Activated CD4-positive, alpha-beta T cell treated with anti-CD3 and anti-CD28 coated beads, Interleukin-2, amount 50 U/mL, for 48 hours (primary cell): ENCODE results near the gene SULT1C3.
"Not testable (repeated sequence)": the region's sequence is repeated elsewhere in the genome, so short reads cannot be mapped to it uniquely, and the experiment has no call there.

ENCODE experiments used
- DNase-seq, 2 experiments: peaks; one replicate each; pipeline ENCODE4 v3.0.0-alpha.2; 2020

SULT1C3 gene

DNA sequence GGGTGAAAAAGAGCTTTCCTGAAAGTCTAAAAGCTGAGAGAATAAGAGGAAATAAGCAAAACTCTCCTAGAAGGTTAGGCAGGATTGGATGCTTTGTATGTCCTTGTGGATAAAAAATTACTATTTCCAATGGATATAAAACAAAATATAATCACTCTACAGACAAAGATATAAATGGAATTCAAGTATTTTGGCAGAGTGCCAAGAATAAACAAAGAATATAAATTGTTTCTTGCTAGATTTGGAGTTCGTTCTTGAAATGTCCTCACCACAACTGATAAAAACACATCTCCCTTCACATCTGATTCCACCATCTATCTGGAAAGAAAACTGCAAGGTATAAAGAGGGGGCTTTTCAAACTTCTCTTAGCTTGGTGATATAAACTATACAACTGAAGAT lies 13.3 kb downstream of the SULT1C3 start:
- no peak for DNase-seq

DNA sequence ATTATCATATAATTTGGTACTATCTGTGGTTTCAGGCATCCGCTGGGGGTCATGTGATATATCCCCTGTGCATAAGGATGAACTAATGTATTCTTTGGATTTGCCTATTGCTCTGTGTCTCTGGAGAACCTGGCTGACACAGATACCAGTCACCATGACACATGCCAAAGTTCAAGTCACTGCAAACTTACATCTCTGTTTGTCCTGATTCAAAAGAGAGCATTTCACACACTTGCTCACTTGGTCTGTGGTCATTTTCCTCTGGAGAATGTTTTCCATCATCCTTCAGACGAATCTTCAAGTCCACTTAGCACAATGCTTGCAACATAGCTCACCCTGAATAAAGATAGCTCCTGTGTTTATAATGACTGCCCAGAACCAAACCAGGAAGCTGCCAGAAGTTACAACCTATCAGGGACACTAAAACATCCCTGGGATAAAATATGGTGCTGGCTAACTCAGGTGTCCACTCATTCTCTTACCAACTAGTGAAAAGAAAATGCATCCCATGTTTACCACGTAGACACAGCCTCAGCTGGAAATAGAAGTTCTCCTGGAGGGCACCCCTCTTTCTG lies 18.1 kb downstream of the SULT1C3 start:
- no peak for DNase-seq

DNA sequence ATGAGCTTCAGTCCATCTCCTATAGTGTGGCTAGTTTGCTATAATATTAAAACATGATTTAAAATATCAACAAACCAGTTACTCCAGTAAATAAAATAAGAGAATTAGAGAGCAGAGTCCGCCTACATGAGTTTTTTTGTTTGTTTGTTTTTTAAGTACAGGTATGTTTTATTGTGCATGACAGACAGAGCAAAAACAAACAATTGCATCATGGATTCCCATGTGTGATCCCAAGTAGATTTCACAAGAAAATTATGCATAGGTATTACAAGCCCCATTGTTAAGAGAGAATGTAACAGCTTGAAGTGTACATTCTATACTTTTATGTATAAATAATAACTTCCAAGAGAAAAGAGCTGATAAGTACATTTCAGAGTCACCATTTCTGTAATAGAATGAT lies 21.0 kb downstream of the SULT1C3 start:
- DNase-seq: no peak

DNA sequence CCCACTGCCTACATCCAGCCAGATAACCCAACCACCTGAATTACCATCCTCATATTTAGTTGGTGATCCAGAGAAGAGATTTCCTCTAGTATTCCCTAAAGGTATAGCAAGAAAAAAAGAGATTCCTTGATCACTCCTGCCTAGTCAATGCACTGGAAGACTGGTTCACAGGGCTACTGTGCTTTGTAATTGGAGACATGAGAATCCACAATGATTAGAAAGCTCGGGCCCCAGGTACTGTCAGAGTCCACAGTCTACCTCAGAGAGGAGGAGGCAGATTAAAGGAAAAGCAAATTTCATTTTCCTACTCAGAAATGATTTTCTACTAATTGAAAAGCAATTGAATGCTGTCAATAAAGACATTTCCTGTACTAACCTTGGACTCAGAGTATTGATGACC lies 22.3 kb downstream of the SULT1C3 start:
- DNase-seq: no peak

DNA sequence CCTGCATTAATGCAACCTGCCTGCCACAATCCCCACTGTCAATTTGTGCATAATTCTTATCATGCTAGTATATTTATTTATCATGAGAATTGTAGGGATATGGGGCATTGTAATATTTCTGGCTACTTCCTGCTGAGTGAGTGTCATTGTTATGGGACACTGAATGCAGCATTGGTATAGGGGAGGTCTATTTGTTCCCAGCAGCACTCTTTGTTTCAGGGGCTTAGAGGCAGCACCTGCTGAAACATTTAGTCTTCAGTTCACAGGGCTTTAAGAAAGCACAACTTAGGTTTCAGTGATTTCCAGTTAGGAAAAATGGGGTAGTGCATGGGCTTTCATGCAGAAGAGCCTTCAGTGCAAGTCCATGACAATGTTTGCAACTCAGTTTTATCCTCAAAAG lies 23.6 kb downstream of the SULT1C3 start:
- DNase-seq: no peak

DNA sequence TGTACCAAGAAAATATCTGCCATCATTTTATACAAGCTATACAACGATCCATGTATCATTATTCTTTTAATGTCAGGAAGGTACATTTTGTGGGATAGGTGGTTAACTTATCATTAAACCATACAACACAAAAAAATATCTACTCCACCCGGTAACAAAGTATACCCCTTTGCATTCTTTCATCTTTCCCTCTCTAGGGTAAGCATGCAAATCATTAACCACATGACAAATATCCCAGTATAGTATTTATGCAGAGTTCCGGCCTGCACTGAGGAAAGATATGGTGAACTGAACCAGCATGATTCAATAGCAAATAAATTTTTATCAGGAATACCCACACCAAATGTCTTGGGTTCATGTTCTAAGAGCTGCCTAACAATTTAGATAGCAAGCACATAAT lies 26.4 kb downstream of the SULT1C3 start:
- DNase-seq: no peak

DNA sequence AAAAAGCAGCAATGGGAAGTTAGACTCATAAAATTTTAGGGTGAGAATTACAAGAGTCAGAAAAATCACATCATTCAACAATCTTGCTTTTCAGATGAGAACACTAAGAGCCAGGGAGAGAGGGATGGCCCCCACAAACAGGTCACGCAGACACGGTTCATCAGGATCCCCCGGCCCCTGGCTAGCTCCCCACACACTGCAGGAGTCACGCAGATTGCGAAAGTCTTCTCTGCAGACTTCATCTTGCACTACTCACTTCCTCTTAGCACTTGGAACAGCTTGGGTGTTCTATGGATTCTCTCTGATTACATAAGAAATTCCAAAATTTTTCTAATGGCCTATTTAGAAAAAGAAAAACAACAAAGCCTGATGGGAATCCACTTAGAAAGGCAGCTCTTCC lies 27.3 kb downstream of the SULT1C3 start:
- DNase-seq: no peak

DNA sequence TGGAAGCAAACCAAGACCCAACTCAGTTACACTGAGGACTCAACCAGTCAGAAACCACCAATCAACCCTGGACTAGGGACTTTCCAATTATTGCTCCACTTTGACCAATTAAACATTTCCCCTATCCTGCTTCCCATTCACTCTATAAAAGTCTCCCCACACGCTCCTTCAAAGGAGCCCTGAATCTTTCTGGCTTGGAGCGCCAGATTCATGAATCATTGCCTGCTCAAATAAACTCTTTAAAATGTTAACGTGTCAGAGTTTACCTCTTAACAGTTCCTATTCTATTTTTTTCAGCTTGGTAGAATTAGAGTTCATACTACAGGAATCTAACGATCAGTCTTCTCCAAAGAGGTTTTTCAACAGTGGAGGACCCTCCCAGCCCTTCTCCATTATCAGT lies 28.2 kb downstream of the SULT1C3 start:
- no peak for DNase-seq

DNA sequence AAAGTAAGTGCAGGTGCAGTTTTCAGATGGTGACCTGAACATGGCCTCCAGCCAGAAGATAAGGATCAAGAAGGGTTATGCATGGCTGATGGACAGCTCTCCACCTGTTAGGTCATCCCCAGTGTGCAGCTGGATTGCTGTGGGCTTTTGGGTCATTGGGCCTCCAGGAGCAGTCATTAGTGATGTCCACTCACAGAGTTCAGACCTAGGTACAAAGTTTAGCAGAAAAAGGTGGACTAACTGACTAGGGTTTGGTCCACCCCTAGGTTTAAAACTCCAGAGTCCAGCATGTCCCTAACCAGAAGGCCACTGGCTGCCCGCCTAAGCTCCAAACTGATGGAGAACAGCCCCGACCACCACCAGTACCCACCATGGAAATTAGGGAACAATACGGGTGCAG lies 30.6 kb downstream of the SULT1C3 start:
- no peak for DNase-seq

DNA sequence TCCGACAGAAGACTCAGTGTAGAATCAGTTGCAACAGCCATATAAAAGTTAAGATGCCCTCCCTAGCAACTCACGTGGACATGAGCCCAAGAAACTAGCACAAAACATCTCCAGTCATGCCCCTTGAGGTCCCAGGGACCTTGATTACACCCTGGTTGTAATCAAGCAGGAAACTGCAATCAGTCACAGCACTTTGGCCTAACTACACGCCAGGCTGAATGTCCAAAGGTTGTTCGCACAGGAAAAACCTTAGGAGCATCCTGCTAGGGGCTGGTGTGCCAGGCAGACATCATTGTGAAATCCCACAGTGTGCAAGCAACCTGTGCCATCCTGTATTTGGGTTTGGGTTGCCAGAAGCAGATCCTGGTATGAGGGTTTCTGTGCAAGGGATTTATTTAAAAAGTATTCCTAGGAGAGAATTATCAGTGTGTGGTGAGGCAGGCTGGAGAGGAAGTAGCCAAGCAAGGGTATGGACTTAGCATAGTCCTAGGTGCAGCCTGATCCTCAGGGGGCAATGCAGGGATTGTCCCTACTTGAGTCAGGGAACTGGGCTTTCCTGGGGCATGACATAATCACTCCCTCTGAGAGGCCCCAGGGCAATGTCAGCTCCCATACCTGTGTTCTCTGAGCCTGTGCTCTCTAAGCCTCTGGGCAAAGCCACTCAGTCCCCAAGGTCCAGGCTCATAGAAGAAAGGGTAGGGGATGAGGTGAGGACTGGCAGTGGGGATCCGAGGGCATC lies 31.2 kb downstream of the SULT1C3 start:
- no peak for DNase-seq

DNA sequence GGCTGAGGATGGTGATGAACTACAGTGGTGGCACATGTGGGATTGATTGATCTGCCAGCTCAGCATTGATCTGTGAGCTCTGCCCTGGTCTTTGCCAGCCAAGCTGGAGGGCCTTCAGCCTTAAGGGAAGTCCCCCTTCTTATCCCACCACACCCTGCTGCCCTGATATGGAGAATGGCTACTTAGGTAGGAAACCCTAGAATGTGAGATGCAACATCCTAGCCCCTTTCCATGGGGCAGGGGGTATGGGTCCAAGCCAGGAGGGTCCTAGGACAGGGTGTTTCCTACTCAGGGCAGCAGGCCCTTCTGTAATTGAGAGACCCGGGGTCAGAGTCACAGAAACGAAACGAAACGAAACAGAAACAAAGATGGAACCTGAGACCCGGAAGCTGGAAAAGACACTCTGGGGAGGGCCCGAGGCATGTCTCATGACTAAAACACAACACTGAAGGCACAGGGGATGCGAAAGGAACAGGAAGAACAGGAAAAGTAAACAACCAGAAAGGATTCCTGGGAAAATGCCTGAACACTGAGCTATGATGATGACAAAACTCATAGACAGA lies 32.0 kb downstream of the SULT1C3 start:
- no peak for DNase-seq

DNA sequence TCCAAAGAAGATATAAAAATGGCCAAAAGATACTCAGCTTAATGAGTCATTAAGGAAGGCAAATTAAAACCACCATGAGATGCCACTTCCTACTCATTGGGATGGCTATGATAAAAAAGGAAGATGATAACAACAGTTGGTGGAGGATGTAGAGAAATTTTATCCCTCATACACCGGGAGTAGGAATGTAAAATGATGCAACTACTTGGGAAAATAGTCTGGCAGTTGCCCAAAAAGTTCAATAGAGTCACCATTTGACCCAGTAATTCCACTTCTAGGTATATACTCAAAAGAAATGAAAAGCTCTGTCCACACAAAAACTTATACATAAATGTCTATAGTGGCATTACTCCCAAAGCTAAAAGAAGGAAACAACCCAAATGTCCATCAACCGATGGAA lies 38.9 kb downstream of the SULT1C3 start:
- DNase-seq: no peak

DNA sequence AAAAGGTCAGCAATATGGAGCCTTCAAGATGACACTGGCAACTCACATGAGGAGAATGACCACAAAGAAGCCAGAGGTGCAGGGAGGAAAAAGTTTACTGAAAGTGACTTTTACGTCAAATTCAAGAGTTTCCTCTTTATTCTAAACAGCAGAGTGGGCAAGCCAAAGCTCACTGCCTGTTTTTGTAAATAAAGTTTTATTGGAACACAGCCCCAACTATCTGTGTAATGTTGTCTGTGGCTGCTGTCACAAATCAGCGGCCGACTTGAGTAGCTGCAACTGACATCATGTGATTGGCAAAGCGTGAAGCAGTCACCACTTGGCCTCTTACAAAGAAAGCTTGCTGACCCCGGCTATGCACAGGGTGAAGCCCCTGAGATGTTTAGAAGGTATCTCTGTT lies 39.7 kb downstream of the SULT1C3 start:
- no peak for DNase-seq

DNA sequence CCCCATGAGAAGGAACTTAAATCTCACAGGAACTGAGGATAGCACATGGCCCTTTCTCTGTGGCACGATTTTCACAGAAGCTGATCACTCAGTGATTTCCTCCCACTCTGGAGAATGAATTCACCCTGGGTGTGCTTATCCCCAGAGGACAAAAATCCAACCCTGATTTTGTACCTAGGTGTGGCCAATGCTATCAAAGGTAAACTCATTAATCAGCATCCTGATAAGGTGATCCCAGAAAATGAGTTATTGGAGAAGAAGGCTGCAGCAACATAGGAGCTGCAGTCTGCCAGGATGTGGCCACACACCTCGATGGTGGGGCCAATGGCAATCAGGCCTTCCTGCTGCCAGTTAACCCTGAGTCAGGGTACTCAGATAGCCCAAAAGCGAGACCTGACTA lies 40.7 kb downstream of the SULT1C3 start:
- DNase-seq: no peak

DNA sequence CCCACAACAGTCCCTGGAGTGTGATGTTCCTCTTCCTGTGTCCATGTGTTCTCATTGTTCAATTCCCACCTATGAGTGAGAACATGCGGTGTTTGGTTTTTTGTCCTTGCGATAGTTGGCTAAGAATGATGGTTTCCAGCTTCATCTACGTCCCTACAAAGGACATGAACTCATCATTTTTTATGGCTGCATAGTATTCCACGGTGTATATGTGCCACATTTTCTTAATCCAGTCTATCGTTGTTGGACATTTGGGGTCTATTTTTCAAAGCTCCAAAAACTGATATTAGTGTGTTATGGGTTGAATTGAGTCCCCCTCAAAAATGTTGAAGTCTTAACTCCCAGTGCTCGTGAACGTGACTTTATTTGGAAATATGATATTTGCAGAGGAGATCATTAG lies 44.8 kb downstream of the SULT1C3 start:
- not testable (repeated sequence) for DNase-seq

DNA sequence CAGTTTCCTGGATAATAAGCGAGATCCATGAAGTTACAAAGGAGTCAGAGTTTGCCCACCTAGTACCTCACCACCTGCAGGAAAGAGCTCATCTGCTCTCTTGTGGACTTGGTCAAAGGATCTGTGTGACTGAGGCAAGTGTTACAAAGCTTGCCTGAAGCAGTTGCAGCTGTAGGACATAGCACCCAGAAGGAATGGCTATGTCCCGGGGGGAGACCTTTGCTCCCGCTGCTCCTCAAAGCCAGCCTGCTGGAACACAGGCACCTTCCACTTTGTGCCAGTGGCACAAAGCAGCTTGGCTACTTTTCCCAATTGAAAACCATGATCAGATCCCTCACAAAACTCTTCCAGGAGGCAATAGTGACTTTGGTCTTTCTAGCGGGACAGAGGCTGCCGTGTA lies 45.8 kb downstream of the SULT1C3 start:
- no peak for DNase-seq

DNA sequence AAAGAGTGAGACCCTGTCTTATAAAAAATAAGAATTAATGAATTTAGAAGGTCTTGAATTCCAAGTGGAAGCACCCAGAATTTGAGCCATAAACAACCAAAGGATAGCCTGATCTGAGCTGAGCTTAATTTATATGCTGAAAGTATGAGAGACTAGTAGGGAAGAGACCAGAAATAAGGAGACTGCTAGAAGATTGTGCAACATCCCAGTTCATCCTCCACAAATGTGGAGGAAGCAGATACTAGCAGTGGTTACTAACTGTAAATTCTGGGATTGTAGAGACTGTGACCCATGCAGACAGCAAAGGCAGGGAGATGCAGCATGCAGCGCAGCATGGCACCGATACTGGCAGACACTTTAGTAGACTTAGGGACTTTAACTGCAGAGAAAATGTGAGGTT lies 47.4 kb downstream of the SULT1C3 start:
- no peak for DNase-seq

DNA sequence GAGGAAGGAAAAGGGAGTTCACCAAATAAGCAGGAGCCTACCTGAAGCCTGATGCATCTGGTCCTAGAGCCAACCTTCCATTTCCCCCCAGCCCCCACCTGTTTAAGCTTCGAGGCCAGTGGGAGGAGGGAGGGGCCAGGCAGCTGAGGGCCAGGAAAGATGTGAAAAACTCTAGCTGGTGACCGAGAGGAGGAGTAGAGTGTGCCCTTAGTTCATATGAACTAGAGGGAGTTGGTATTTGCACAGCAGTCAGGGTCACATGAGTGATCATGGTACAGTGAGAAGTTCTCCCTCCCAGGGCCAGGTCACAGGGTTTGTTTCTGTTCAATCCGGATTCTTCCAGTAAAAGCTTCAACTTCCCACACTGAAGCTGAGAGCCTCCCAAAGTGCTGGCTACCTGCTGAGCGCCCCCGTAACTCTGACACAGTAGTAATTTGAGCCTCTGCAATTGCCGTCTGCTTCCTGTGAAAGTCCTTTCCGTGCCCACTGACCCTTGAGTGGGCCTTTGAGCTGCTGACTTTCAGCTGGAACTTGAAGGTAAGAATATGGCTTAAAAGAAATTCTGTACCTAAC lies 48.9 kb downstream of the SULT1C3 start, which contains the start of gene SULT1C2:
Gene SULT1C2 (plus strand): TSS at position 362 of the 573 bp plus-strand sequence. CDS start 4,773 bp downstream, outside the sequence.
- DNase-seq: no peak

DNA sequence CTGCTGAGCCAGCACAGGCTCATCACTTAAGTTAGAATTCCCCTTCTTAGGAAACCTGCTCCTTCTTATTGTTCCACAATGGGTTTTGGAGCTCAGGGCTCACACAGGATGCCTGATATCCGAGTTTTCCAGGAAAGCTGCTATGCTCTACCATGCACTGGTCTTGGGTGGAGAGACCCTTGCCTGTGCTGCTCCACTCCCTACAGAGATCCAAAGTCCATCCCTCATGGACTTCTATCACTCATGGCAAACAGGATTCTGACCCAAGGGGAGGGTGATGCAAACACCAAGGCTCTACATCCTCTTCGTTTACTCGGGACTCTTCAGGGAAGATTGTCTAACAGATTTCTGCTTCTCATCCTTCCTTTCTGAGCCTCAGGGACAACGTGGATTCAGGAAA lies 54.1 kb downstream of the SULT1C3 start:
- no peak for DNase-seq

DNA sequence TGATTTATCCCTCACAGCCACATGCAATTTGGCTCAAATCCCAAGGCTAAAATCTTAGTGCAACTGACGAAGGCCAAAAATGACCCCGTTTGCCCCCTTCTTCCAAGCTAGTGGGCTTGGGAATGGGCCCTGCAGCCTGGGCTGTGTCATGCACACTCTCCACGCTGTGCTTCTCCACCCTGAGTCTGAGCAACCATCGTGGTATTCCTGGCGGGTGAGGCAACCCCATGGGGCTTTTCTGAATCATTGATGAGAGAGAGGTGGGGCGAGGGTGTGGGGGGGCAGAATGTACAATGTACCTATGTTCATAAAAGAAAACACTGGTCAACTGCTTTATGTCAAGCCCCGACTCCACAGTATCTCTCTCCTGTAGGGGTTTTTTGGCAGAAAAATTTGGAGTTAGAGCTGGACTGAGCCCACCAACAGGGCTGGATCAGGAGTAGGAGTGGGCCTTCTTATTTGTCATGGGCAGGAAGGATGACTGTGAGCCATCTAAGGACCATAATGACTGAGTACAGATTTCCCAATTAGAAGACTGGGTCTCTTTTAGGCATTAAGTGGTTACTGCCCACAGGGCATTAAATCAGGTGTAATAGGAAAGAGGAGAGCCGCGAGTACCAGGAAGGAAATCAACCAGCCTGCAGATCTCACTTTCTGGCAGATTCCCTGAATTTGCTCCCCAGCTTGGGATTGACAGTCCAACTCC lies 57.8 kb downstream of the SULT1C3 start:
- DNase-seq: no peak

DNA sequence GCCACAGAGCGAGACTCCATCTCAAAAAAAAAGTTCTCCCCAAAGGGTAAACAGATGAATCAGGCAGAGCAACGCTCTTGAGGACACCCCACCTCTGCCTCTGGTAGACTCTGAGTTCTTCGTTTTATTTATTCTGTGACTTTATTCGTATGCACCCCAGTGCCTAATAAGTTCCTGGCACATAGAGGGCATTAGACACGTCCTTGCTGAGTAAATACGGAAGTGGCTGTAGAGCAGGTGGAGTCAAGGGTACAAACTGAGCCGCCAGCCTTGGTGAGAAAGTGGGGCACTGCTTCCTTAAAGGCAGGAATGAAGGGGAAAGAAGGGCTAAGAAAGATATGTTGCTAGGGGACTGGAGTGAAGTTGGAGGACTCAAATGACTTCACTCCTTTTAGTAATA lies 61.8 kb downstream of the SULT1C3 start:
- DNase-seq: no peak

DNA sequence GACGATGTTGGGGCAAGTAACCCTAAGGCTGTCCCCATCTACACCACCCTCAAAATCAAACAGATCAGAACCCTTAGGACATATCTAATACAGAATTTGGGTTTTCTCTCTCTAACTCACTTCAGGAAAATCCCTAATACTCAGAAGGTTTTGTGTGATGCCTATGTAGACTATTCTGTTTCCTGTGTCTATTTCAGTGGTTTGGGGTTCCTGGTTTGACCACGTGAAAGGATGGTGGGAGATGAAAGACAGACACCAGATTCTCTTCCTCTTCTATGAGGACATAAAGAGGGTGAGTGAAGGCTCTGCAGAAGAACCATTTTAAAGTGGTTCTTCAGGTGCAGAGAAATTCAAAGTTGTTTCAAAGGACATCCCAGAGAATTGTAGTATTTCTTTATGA lies 65.2 kb downstream of the SULT1C3 start:
- DNase-seq: no peak

DNA sequence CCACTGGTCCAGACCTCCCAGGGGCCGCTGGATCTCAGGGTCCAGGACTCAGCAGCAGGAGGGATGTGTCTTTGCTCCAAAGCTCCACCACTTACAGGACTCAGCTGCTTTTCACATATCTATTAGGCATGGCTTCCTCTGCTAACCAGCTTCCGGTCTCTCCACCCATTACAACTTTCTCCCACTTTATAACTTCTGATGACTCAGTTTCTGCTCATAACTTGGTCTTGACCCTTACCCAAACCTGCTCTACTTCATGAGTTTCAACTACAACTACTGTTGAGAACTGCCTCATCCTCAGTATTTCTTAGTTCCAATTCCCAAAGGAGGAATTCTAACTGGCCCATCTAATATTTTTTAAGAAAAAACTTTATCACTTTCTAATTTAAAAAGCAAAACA lies 66.1 kb downstream of the SULT1C3 start:
- no peak for DNase-seq

DNA sequence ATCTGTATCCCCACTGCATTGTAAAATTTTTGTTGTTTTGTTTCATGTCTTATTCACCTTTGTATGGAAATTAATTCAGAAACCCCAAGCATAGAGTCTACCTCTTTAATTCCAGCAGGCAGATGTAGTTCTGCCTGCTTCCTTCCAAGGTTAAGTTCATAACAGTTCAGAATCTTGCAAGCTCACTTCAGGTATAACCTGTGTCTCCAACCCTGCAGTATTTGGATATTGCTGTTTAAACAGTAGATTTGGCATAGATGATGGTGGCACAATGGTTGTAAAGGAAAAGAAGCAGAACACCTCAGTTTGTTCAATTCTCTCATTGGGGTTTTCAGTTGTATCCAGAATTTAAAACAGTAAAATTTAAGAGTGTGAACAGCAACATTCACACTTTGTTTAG lies 70.1 kb downstream of the SULT1C3 start:
- no peak for DNase-seq
